Heart right ventricle (tissue), 16 donors: ENCODE measurements around the gene PTPRN2. TPM values are rescaled to one million over a fixed set of nuclear protein-coding genes. Genes with fewer than 3 reads are reported as not detected.

ENCODE experiments used
- ATAC-seq, 8 donors: fragments of 200-7000 bp; cut with Tn5 transposase; one replicate each; pipeline ENCODE4 v1.9.1; 2020; ENCODE audit warnings: mild to moderate bottlenecking in 8 of 8, moderate library complexity in 8 of 8, moderate number of reproducible peaks in 1 of 8
- DNase-seq, 2 donors: peaks; one replicate each; pipeline ENCODE4 v3.0.0-alpha.2; 2020
- H3K27ac ChIP-seq, 10 donors: fragments of 200-600 bp; sonication (generic) in 2 of 10; one replicate each; pipeline versions ENCODE4 v1.5.0 to v1.8.0; 2020 to 2022; ENCODE audit warnings: mild to moderate bottlenecking in 3 of 10
- H3K27me3 ChIP-seq, 7 donors: fragments of 200-600 bp; one replicate each; pipeline ENCODE4 v1.8.0; 2021 to 2022; ENCODE audit warnings: mild to moderate bottlenecking in 2 of 7
- H3K36me3 ChIP-seq, 9 donors: fragments of 200-600 bp; sonication (generic) in 1 of 9; one replicate each; pipeline versions ENCODE4 v1.5.0 to v1.8.0; 2020 to 2022; ENCODE audit warnings: mild to moderate bottlenecking in 2 of 9
- H3K4me1 ChIP-seq, 9 donors: fragments of 200-600 bp; sonication (generic) in 1 of 9; one replicate each; pipeline versions ENCODE4 v1.5.0 to v1.8.0; 2020 to 2022; ENCODE audit warnings: mild to moderate bottlenecking in 4 of 9
- H3K4me3 ChIP-seq, 10 donors: fragments of 200-600 bp; sonication (generic) in 2 of 10; one replicate each; pipeline versions ENCODE4 v1.5.0 to v1.8.0; 2020 to 2022; ENCODE audit warnings: mild to moderate bottlenecking in 7 of 10, moderate library complexity in 2 of 10
- H3K9me3 ChIP-seq, 11 donors: fragments of 200-600 bp in 10 of 11; sonication (generic) in 2 of 11; one replicate each; pipeline versions ENCODE4 v1.5.0 to v1.8.0; 2013 to 2022; ENCODE audit warnings: mild to moderate bottlenecking in 2 of 11, control low read depth in 1 of 11, moderate library complexity in 1 of 11
- WGBS, 2 donors: extraction: QIAGEN DNeasy Blood & Tissue Kit; methylation state at CpG; one replicate each; pipeline ENCODE4 v1.1.7; 2013; ENCODE audit warnings: inconsistent platforms in 1 of 2; 5-methylcytosine and 5-hydroxymethylcytosine counted together
- intact Hi-C, 10 donors: fragments of 100-400 bp; cut with DNase I; formaldehyde crosslinking; loops; one replicate each; pipeline versions ENCODE4 v1.11.1 to v1.14.2; 2022
- polyA plus RNA-seq, 2 donors: library from polyadenylated mRNA; stranded (reverse); fragments of 200-250 nt; gene quantifications; one replicate each; pipeline ENCODE4 v1.2.3, GENCODE V29; 2013
- total RNA-seq, 10 donors: library from RNA; stranded (reverse); fragmentation: NEBNext Ultra II Directional in 3 of 10; extraction: Animal tissue kit (Norgen Biotek cat#: 25700) in 3 of 10; gene quantifications; one replicate each; pipeline versions ENCODE4 v1.2.1 to v1.2.4, GENCODE V29; 2021 to 2023
- TF ChIP-seq, protein P1 (sequence below), 9 donors: fragments of 200-600 bp; sonication (generic) in 2 of 9; IDR thresholded peaks; one replicate each; pipeline versions ENCODE4 v1.5.0 to v1.8.0; 2021 to 2022; ENCODE audit warnings: antibody characterized with exemption in 9 of 9, mild to moderate bottlenecking in 5 of 9, moderate library complexity in 1 of 9
- donor health status: Arrhythmogenic right ventricular cardiomyopathy.
- donor health status: ischemic (EF 13 %, LVEDD 7.1; RV severe dilation, severe dysfunction).
- donor health status: healthy with polysubstance abuse.
- donor health status: DM: no; HTN: yes; CAD: no.
- donor health status: DM: no; HTN: no; CAD: no.
- donor health status: ischemic (EF 25% LVEDD 6.9; RV normal size, moderate dysfunction).
- donor health status: ischemic (EF 25% LVEDD 5.7; RV mildly dilated, moderate dysfunction).
- donor health status: healthy.
- donor health status: DM: yes; HTN: yes; CAD: no.
- donor health status: Ischemic cardiomyopathy.
- donor health status: ischemic (EF 35%, LVEDD 5.7; RV mildly dilated, moderate dysfunction).
- donor health status: nonischemic (EF 11% LVEDD 7.7; RV severe dilation, severe dysfunction).
- donor health status: DM: yes; HTN: yes; CAD: no.
- donor health status: PGD.
- donor health status: ischemic (EF 29% LVEDD 5.4; RV normal size, mild dysfunction).
- donor health status: nonischemic (EF 23%, LVEDD 6.1; RV moderate dilation, normal function).

PTPRN2 gene
- total and polyA plus RNA-seq, 12 donors: 0.82 to 1.8 (median 1.3) TPM

- H3K27me3 ChIP-seq: no peaks in the 10 kb centered on the region
- peaks cover 0 to 41% (median 0%) of the 10 kb centered on the region in 11 donors for H3K9me3 ChIP-seq
- TF ChIP-seq, protein P1, sequence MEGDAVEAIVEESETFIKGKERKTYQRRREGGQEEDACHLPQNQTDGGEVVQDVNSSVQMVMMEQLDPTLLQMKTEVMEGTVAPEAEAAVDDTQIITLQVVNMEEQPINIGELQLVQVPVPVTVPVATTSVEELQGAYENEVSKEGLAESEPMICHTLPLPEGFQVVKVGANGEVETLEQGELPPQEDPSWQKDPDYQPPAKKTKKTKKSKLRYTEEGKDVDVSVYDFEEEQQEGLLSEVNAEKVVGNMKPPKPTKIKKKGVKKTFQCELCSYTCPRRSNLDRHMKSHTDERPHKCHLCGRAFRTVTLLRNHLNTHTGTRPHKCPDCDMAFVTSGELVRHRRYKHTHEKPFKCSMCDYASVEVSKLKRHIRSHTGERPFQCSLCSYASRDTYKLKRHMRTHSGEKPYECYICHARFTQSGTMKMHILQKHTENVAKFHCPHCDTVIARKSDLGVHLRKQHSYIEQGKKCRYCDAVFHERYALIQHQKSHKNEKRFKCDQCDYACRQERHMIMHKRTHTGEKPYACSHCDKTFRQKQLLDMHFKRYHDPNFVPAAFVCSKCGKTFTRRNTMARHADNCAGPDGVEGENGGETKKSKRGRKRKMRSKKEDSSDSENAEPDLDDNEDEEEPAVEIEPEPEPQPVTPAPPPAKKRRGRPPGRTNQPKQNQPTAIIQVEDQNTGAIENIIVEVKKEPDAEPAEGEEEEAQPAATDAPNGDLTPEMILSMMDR (IDR thresholded peaks at IDR 0.05): no peak
- DNase-seq (no peak), ATAC-seq (no peak)
- 82 to 83% methylated on average over 36 of the region's 36 CpGs for WGBS, 2 donors
- no peak overlapping the region for H3K27ac ChIP-seq
- no peaks in the 10 kb centered on the region for H3K36me3 ChIP-seq
- no peaks in the 10 kb centered on the region for H3K4me1 ChIP-seq
- intact Hi-C loops: no loop called here
- no peak overlapping the region for H3K4me3 ChIP-seq
Measured at GRCh38 chr7:158133515-158134271, 453.9 kb downstream of the PTPRN2 start.

DNA sequence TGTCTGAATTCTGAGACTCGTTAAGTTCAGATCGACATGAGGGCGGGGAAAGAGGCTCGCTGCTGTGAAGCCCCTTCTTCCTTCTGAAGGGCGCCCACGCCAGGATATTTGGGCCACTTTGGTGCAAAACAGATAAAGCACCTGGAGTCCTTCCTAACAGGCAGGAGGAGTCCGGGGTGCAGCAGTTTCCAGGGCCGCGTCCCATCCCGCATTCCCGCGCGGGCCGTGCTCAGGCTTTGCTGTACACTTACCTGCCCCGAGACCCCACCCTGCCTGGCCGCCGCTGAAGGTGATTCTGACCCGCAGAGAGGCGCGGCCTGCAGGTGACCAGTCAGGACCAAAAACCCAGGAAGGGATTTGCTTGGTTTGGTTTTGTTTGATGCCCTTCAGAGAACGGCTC, 454.6 kb downstream of the PTPRN2 start:
- intact Hi-C loops: no loop called here
- Histone ChIP-seq H3K36me3 (no peaks in the 10 kb centered on the region), H3K4me1 (no peaks in the 10 kb centered on the region), H3K4me3 (no peak overlapping the region), H3K9me3 (peaks cover 0 to 38% (median 0%) of the 10 kb centered on the region in 11 donors), H3K27me3 (no peaks in the 10 kb centered on the region), H3K27ac (no peak overlapping the region)
- ATAC-seq: no peak
- WGBS, 2 donors: 94% methylated on average over 21 of the region's 21 CpGs
- TF ChIP-seq, protein P1 (IDR thresholded peaks at IDR 0.05): no peak
- DNase-seq: no peak

DNA sequence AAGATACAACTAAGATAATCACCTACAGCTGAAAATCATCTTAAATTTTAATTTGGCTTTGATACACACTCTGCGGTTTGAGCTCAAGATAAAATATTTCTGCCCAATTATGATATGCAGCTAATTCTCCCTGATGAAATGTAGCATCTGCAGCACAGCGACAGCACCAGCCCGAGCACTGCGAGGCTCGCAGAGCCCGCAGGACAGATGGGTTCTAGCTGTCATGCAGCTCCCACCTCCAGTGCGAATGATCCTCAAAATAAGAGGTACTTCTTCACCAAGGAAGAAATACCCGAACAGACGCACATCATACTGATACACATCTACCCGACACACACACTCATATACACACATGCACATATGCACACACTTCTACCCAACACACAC, 457.6 kb downstream of the PTPRN2 start:
- H3K27me3 ChIP-seq: no peaks in the 10 kb centered on the region
- TF ChIP-seq, protein P1 (IDR thresholded peaks at IDR 0.05): no peak
- no peak for DNase-seq
- ATAC-seq: no peak
- no peaks in the 10 kb centered on the region for H3K36me3 ChIP-seq
- H3K4me1 ChIP-seq: no peaks in the 10 kb centered on the region
- peaks cover 0 to 48% (median 0%) of the 10 kb centered on the region in 11 donors for H3K9me3 ChIP-seq
- intact Hi-C loops: no loop called here
- WGBS, 2 donors: 95 to 96% methylated on average over 10 of the region's 10 CpGs
- no peak overlapping the region for H3K4me3 ChIP-seq
- H3K27ac ChIP-seq: no peak overlapping the region

GRCh38 chr7:158129037-158130022, 458.3 kb downstream of the PTPRN2 start:
- TF ChIP-seq, protein P1 (IDR thresholded peaks at IDR 0.05): no peak
- H3K27me3 ChIP-seq: no peaks in the 10 kb centered on the region
- no peaks in the 10 kb centered on the region for H3K4me1 ChIP-seq
- ATAC-seq (no peak), DNase-seq (no peak)
- 91% methylated on average over 12 of the region's 12 CpGs for WGBS, 2 donors
- no peaks in the 10 kb centered on the region for H3K36me3 ChIP-seq
- intact Hi-C loops: no loop called here
- H3K9me3 ChIP-seq: peaks cover 0 to 55% (median 0%) of the 10 kb centered on the region in 11 donors
- H3K4me3 ChIP-seq: no peak overlapping the region
- no peak overlapping the region for H3K27ac ChIP-seq
